Activated CD4-positive, CD25-positive, alpha-beta regulatory T cell treated with anti-CD3 and anti-CD28 coated beads, Interleukin-2, amount 50 U/mL, for 24 hours (primary cell): ENCODE measurements around the gene PKNOX2.

ENCODE experiments used
- ATAC-seq, 2 donors: fragments of 150-1000 bp; cut with Tn5 transposase; one replicate each; pipeline ENCODE4 v1.10.0; 2021; ENCODE audit warnings: mild to moderate bottlenecking in 1 of 2, moderate library complexity in 1 of 2

Gene PKNOX2

DNA sequence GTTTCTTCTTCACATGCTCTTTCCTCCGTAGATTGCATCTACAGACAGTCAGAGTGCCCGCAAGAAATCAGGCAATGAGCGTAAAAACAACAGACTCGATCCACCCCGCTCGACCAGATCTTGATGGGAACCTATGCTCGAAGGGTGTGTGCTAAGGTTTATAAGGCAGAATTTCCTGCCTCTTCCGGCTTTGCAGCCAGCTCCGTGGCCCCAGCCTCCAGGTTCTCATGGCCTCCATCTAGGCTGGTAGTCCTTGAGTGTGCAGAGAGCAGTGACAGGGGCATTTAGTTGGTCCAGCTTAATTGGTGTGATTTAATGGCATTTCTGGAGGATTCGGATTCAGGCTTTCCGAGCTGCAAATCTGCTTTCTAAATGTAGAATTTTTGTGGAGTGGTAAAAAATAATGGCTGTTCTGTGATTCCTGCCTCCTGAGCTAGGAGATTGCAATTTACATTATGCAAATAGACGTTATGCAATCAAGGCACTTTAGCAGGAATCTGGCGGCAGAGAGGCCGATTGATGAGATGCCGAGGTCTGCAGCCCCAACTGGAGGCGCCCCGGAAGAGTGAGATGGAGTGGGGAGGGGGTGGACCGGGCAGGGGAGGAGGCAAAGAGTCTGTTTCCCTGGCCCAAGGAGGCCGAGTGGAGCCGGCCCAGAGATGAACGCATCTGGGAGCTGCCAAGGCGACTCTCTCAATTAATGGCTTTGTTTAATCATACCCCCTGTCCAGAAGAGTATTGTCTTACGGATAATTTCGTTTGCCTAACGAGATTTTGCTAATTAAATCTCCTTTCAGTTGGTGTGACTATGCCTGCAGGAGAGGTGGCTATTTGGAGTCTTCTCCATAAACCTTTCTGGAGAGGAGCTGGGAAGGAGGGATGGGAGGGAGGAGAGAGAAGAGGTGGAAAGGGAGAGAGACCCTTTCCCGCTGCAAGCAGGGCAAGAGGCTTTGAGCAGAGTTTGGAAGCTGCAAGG is 75.3 kb downstream of the PKNOX2 start:
- ATAC-seq = no peak

DNA sequence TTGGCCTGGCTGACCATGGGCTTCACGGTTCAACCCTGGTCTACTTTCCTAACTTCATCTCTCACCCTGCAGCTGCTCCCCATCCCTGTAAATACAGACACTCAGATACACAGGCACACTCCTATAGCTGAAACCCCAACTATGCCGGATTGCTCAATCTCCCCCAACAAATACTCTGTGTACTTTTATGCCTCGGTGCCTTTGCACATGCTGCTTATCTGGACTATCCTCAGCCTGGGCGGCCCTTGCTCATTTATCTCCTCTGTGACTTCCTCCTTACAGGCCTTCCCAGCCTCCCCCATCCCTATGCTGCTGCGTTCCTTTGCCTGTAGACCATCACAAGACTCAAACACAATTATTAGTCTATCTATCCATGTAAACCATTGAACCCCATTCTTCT is 76.6 kb downstream of the PKNOX2 start:
- no peak for ATAC-seq

DNA sequence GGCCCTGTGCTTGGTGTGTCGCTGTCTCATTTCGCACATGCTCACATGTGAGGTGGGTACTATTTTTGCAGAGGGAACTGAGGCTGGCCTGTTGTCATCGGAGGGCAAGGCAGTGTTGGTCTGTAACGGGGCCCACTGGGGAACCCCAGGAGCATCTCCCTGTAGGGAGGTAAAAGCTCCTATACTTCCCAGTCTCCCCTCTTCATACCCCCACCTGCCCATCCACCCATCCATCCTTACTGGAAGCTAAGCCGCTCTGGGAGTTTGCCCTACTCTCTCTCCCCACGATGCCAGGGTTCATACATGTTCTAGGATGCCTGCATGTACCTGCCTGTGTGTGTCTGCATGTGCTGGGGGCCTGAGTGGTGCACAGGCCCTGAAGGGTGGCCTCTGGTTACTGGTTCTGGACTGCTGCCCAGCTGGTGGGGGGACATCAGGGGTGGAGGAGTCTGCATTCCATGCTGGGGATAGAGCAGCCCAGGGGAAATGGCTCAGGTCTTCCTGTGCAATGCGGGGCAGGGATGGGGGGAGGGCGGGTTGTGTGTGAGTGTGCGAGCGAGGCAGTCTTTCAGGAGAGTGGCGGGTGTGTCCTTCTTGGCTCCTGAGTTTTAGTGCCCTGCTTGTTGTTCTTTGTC is 77.7 kb downstream of the PKNOX2 start:
- no peak for ATAC-seq

DNA sequence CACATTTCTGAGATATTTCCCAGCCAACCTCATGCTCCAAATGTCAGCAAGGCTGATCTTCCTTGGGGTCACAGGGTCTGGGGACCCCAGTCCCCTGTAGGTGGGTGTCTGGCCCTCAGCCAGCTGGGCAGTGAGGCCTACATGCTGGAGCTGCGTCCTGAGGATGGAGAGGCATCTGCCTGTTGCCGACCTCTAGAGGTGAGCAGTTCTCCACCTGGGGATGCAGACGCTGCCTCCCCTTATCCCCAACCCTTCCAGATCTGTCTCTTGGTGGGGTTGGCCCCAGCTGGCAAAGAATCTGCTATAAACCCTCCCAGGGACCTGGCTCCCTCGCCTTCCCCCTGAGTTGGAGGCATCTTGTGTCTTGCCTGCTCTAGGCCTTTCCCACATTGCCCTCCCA is 79.6 kb downstream of the PKNOX2 start:
- no peak for ATAC-seq

DNA sequence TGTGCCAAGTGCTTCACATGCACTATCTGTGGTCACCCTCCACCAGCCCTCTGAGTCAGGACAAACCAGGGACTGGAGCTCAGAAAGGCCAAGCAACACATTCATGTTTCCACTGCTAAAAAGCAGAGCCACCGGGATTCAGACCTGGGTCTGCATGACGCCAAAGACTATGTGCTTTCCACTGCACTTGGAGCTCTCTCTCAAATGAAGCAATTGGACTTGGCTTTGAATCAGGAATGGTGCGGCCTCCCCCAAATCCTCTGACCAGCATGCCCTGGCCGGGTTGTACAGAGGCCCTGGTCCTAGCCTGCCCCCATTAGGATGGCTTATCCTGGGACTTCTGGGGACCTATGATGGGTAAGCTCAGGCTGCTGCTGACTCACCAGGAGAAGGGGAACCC is 80.7 kb downstream of the PKNOX2 start:
- no peak for ATAC-seq

DNA sequence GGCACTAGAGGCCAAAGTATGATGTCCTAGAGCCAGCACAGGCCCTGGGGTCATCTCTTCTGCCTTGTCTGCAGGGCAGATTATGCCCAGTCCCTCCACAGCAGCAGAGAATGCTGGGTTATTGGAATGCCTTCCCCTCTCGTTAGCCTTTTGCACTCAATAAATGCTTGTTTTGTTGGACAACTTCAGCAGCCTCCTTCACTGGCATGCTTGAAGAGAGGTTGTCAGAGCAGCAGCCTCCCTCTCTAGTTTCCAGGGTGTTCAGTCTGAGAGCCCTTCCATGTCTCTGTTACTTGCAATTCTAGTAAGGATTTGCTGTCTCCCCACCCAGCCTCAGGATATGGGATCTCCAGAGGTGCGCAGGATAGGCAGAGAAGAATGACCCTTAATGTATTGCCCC is 82.9 kb downstream of the PKNOX2 start:
- ATAC-seq = no peak

DNA sequence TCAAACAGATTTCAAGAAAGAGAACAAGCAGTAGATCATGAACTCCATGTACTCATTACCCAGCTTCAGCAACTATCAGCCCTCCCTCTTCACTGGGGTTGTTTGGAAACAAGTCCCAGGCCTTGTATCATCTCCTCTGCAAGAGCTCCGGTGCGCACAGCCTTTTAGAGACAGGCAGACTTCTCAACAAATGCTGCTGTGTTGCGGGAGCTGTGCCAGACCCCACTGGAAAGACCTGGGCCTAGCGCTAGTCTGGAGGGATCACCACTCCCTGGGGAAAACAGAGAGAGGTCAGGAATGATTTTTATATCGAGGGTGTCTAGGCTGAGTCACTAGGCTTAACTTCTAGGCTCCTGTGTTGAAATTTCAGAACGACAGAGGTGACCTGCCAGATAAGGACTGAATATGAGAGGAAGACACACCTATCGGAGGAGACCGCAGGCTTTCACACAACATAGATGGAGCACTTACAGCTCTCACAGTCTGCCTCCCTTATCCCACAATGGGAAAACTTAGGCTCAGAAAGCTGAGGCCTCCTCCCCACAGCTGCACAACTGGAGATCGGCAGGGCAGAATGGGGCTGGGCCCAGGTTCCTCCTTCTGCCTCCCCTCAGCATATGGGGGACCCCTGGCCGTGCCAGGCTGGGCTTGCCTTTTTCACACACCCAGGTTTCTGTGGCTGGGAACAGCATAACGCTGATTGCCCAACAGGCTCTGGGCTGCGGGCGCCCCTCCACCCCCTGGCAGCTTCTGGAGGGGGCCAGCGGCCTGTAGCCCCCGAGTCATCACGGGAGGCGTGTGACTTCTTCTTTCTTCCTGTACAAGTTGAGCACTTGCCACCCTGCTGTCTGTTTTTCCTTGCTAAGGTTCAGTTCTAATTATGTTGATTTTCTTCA is 86.0 kb downstream of the PKNOX2 start:
- no peak for ATAC-seq

DNA sequence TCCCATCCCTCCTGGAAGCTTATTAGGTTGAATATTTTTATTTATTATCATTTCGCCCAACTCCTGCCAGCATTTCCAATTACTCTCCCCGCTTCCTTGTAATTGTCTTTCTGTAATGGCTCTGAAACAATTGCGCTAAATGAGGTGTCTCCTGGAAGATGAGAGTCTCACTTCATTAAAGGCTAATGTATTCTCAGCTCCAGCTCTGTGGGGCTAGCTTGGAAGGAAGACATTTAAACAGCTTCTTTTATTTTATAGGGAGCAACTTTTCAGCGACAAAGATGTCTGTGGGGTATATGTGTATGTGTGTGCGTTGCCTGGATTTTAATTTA is 86.6 kb downstream of the PKNOX2 start:
- ATAC-seq = no peak

DNA sequence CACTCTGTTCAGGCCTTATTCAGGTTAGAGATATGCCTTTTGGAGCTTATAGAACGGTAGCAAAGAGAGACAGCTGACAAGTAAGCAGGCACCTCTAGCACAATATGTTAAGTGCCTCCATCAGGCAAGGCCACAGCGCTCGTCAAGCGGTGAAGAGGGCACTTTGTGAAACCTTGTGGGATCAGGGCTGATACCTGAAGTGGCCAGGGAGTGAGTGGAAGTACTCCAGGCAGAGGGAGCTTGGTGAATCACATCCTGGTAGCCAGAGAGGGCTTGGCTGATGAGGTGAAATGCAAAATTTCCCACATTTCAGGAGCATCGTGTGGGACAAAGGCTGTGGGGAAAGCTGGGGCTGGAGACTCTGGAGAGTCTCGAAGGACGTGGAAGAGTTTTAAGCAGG is 87.4 kb downstream of the PKNOX2 start:
- no peak for ATAC-seq

DNA sequence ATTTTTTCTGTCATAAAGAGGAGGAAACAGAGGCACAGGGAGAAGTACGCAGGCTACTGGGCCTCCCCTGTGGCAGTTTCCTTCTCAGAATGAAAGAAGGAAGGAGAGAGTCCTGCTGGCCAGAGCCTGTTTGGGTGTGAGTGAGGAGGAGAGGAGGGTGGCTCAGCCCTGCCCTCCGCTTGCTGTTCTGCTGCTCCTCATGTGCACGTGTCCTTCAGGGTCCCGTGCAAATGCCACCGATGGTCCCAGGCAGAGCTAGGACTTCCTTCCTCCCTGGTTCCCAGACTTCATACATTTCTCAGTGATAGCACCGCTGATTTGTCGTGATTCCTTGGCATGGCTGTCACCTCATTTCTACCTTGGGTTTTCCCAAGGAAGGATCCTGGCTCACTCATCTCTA is 88.7 kb downstream of the PKNOX2 start:
- ATAC-seq = no peak

DNA sequence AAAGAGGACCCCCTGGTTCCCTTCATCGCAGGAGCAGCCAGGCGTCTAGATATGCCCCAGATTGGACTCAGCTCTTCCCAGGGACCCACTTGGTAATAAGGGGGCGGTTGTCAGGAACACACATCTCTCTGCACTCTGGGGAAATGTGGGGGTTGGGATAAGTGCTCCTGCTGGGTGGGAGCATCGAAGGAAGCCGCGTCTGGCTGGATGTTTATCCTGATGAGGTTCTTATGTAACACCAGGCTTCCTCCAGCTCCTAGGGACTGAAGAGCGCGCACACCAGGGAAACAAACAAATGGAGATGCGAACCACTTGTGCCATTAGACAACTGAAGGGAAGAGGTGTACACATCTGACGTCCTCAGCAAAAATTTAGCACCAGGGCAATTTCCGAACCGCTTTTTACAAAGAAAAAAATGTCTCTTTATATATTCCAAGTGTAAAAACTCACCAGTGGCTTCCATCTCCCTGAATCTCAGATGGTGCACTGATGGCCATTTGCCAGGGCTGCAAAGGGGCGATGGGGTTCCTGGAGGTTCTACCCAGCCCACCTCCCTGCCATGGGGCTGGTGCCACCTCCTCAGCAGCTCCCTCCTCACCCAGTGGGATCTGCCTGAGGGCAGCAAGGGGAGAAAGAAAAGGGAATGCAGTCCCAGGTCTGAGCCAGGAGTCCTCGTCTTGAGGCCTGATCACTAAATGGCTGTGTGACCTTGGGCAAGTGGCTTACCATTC is 89.4 kb downstream of the PKNOX2 start:
- no peak for ATAC-seq

DNA sequence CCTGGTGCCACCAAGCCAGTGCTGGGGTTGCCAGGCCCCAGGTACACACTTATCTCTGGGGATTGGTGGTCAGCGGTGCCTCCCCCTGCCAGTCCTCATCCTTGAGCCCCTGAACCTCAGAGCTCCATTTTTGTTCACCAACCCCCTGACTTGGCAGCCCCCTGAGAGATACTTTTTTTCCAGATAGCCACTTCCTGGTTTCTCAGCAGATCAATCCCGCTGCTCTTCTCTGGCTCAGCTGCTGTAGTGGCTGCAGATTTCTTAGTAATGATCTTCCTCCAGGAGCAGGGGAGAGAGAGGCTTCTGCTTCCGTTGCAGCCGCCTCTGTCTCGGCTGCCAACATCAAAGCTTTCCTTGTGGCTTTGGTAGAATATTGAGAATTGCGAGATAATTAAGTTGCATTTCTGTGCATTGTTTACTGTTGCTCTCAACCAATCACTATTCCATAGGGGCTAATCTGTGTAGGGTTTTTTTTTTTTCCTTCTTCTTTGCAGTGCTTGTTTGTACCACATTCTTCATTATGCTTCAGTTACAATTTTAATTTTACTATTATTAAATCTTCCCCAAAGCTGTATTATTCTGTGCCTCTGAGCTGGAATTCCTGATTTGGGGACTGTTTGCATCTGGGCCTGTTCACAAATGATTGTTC is 92.1 kb downstream of the PKNOX2 start:
- ATAC-seq = no peak

DNA sequence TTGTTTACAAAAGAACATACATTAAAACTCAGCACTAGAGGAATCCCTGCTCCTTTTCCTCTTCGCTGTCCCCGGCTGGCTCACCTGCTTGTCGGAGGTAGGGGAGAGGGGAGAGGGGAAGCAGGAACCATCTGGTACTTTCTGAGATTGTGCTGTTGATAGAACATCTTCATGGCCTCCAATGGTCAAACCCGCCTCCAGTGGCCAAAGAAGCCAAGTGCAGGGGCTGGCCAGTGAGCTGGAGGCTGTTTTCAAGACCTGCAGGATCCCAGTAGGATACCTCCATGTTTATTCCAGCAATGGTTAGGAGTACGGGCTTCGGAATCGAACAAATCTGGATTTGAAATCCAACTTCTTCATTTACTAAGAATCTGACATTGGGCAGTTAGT is 92.6 kb downstream of the PKNOX2 start:
- ATAC-seq = no peak

DNA sequence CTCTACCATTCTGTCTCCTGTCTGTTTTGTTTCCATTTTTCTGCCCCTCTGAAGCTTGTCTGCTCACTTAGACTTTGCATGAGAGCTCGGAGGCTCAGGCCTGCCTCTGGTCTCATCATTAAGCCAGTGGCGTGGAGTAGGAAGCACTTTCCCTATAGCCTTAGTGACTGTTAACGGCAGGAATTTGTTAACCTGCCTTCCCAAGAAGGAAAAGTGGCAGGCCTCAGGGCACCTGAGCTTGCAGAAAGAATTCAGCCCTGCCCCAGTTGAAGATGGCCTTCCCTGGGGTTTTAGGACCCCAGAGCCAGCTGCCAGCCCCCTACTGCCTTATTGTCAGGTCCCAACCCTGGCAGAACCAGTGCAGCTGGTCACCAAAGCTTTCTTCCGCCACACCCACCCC is 93.2 kb downstream of the PKNOX2 start:
- no peak for ATAC-seq

DNA sequence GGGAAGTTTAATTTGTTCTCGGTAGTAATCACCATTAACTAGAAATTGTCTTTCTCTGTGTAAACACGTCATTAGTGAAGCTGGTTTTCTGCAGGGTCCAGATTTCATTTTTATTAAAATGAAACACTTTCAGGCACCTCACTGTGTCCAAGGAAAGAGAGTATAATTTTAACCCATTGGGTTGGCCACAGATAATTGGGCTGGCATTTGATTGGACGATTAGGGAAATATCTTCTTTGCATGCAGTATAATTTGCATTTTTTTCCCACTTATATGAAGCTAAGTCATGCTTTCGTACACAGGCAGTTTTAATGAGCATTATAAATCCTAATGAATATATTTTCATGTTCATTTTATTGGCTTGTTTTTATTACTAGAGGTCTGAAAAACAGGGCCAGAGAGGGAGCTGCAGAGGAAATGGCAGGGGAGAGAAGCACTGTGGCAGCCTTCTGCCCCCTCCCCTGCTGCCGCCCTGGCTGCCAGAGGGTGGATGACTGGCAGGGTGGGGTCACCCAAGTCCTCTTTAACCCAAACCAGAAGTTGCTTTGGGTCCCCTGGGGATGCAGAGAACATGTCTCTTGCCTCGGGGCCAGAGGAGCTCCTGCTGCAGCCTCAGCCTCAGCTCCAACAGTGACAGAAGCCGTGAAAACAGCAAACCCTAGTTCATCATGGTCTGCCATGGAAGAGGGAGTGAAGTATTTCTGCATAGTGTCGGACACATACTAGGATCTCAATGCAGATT is 93.9 kb downstream of the PKNOX2 start:
- ATAC-seq = no peak

DNA sequence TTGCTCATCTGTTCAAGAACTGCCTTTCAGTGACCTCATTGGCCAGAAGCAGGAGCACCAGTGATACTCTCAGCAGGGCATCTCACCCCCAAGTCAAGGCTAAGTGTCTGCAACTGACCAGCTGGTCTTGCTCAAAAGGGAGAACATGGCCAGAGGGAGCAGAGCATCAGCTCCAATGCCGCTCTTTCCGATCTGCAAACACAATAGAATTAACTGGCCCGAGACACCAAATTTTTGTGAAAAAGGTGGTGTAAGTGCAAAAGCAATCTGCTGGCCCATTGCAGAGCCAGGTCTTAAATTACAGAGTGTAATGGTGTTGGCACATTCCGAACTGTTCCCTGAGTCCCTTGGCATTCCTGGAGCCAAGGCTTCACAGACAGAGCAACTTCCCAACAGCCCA is 97.0 kb downstream of the PKNOX2 start:
- ATAC-seq = no peak

DNA sequence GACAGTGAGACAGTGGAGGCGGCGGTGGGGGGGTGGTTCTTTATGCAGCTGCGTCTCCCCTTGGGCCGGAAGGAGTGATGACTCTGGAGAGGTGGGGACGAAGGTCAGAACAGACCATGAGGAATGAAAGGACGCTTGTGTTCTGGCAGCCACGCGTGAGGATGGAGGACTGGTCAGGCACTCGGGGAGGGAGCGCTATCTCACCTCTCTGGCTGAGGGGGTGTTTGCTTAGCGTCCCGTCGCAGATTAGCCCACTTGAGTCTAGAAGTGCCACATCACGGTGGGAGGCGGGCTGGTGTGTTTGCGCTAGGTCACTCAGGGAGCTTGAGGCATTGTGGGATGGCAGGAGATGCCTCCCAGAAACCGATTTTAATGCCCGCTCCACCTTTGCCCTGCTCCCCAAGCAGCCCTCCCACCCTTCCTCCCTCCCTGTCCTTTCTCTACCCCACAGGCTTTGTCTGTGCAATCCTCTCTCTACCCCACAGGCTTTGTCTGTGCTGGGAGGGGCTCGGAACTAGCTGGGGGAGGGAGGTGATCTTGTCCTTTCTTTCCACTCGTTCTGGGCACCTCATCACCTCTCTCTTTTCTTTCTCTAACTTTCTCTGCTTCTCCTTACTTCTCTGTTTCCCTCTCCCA is 97.8 kb downstream of the PKNOX2 start:
- ATAC-seq = no peak

DNA sequence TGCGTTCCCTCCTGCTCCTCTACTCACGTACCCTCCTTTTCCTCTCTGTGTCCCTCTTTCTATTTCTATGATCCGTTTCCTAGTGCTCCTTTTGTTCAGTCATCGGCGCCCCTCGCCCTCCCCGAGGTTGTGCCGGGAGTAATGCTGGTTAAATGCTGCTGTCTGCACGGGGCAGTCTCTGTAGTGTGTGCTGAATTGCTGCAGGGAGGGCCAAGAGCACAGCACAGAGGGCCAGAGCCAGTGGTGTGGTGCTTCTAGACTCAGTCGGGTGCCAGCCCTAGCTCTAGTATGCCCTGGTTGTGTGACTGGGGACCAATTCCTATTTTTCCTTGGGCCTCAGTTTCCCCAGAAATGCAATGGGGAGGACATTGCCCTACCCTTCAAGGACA is 98.3 kb downstream of the PKNOX2 start:
- no peak for ATAC-seq

DNA sequence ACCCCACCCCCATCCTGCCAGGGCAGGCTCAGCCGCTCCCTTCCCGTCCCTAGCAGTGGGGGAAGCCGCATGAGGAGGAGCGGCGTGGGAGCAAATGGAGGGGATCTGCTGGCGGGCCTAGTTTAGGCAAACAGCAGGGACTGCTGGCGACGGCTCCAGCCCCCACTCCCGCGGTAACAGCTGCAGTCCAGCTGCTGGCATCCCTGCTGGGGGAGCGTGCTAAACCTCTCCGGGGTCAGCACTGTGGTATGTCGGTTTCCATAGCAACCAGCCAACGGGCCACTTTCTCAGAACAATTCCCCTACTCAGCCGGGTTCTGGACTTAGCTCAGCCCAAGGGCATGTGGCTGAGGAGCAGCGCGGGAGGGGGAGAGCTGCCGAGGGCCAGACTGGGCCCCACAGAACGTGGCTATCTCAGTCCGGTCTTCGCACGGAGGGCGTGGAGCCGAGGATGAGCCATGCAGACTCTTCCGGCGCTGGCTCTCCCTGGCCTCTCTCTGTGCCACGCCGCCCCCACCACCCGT is 98.8 kb downstream of the PKNOX2 start:
- ATAC-seq = no peak
